ENCODE results near the gene SBK2.
"Not testable (repeated sequence)": the region's sequence is repeated elsewhere in the genome, so short reads cannot be mapped to it uniquely, and the experiment has no call there.

SBK2 gene

GRCh38 chr19:55535173-55535964 lies 1.6 kb downstream of the SBK2 start:
- DNase-seq: no peak

- not testable (repeated sequence) for DNase-seq
These were observed 2.7 kb downstream of the SBK2 start for GRCh38 chr19:55534280-55534679.

GRCh38 chr19:55530996-55531395 lies 5.9 kb downstream of the SBK2 start:
- DNase-seq: no peak

- DNase-seq: no peak
These were observed 7.2 kb downstream of the SBK2 start for GRCh38 chr19:55529636-55530234.

GRCh38 chr19:55528030-55528803 lies 8.7 kb downstream of the SBK2 start:
- DNase-seq: peak; percentile 91

- DNase-seq: no peak
These were observed 9.5 kb downstream of the SBK2 start for GRCh38 chr19:55527197-55528029.

GRCh38 chr19:55526216-55527196 lies 10.4 kb downstream of the SBK2 start:
- DNase-seq: peak; percentile 74

GRCh38 chr19:55525289-55526101 lies 11.4 kb downstream of the SBK2 start:
- DNase-seq: no peak

GRCh38 chr19:55520691-55521292 lies 16.1 kb downstream of the SBK2 start:
- no peak for DNase-seq

GRCh38 chr19:55519451-55520311 lies 17.3 kb downstream of the SBK2 start:
- DNase-seq: no peak

GRCh38 chr19:55516878-55517620 lies 19.9 kb downstream of the SBK2 start:
- peak; percentile 87 for DNase-seq

- DNase-seq: no peak
These were observed 28.8 kb downstream of the SBK2 start for GRCh38 chr19:55508120-55508519.

GRCh38 chr19:55504981-55505380 lies 32.0 kb downstream of the SBK2 start:
- DNase-seq: no peak

- DNase-seq: no peak
These were observed 32.7 kb downstream of the SBK2 start for GRCh38 chr19:55504252-55504603.

GRCh38 chr19:55503502-55504251 lies 33.3 kb downstream of the SBK2 start:
- DNase-seq: peak; percentile 75

- no peak for DNase-seq
These were observed 33.8 kb downstream of the SBK2 start for GRCh38 chr19:55503157-55503501.

- no peak for DNase-seq
These were observed 34.6 kb downstream of the SBK2 start for GRCh38 chr19:55502197-55502952.
